IMR-90 (cell line): Measurements from ENCODE around the gene SUGCT. TPM values are rescaled to one million over a fixed set of nuclear protein-coding genes. Genes with fewer than 3 reads are reported as not detected.

Experiments used
- ATAC-seq: fragments of 200-7000 bp; cut with Tn5 transposase; 2 replicates; pipeline ENCODE4 v1.9.1; 2020; ENCODE audit warnings: low read depth, mild to moderate bottlenecking, moderate library complexity
- BruUV-seq: library from RNA; stranded (reverse); fragments of 400-500 nt; replicated peaks from 2 replicates; lab custom pipeline; 2021; lab: Mats Ljungman, UMichigan
- CTCF ChIA-PET: fragments of 300-600 bp; formaldehyde crosslinking; extraction: SDS; loops from one replicate; lab custom pipeline; 2021; ENCODE audit warnings: antibody characterized with exemption; lab: Yijun Ruan, JAX
- POLR2A ChIA-PET: fragments of 300-600 bp; sonication (Branson Sonifier 250); formaldehyde crosslinking; loops from one replicate; lab custom pipeline; 2022; ENCODE audit warnings: antibody characterized with exemption; ENCODE audit not compliant: unreplicated experiment; lab: Charles Lee
- DNase-seq: peaks from one replicate; pipeline ENCODE4 v3.0.0; 2013
- H2AFZ ChIP-seq: replicated peaks from 2 replicates; pipeline ENCODE3; 2013; ENCODE audit warnings: low read length, mild to moderate bottlenecking; ENCODE audit not compliant: poor library complexity
- H2AK5ac ChIP-seq: 2 replicates; pipeline ENCODE4 v1.6.1; 2013; ENCODE audit warnings: low read depth, low read length, inconsistent platforms
- H2AK9ac ChIP-seq: replicated peaks from 2 replicates; pipeline ENCODE3; 2013; ENCODE audit warnings: mild to moderate bottlenecking, low read depth, low read length, moderate library complexity; ENCODE audit not compliant: poor library complexity
- H2BK120ac ChIP-seq: 2 replicates; pipeline ENCODE4 v1.6.1; 2013; ENCODE audit warnings: low read depth, low read length, inconsistent platforms
- H2BK15ac ChIP-seq: 3 replicates; pipeline ENCODE4 v1.6.1; 2013; ENCODE audit warnings: low read depth, low read length, inconsistent platforms
- H2BK20ac ChIP-seq: 2 replicates; pipeline ENCODE4 v1.6.1; 2013; ENCODE audit warnings: low read depth, mild to moderate bottlenecking, inconsistent platforms, low read length, moderate library complexity
- H2BK5ac ChIP-seq: 2 replicates; pipeline ENCODE4 v1.6.1; 2013; ENCODE audit warnings: mild to moderate bottlenecking, low read depth, low read length, inconsistent platforms; ENCODE audit not compliant: poor library complexity, severe bottlenecking
- H3K14ac ChIP-seq: replicated peaks from 2 replicates; pipeline ENCODE4 v1.6.1; 2013; ENCODE audit warnings: low read depth, low read length, inconsistent platforms
- H3K18ac ChIP-seq: 2 replicates; pipeline ENCODE4 v1.6.1; 2013; ENCODE audit warnings: low read depth, low read length, control low read depth
- H3K23ac ChIP-seq: 2 replicates; pipeline ENCODE4 v1.6.1; 2013; ENCODE audit warnings: low read depth, low read length, inconsistent platforms
- H3K27ac ChIP-seq: 2 replicates; pipeline ENCODE4 v1.5.1; 2013; ENCODE audit warnings: mild to moderate bottlenecking, control low read depth, low read length; ENCODE audit not compliant: insufficient read depth
- H3K27me3 ChIP-seq: 2 replicates; pipeline ENCODE4 v1.6.1; 2013; ENCODE audit warnings: low read length; ENCODE audit not compliant: control insufficient read depth, insufficient read depth
- H3K36me3 ChIP-seq: 2 replicates; pipeline ENCODE4 v1.6.1; 2013; ENCODE audit warnings: low read length, mixed read lengths; ENCODE audit not compliant: control insufficient read depth, insufficient read depth
- H3K4ac ChIP-seq: 2 replicates; pipeline ENCODE4 v1.6.1; 2013; ENCODE audit warnings: low read depth, low read length, inconsistent platforms
- H3K4me1 ChIP-seq: 2 replicates; pipeline ENCODE4 v1.6.1; 2013; ENCODE audit warnings: low read length, mixed read lengths; ENCODE audit not compliant: control insufficient read depth, insufficient read depth
- H3K4me2 ChIP-seq: 2 replicates; pipeline ENCODE4 v1.6.1; 2013; ENCODE audit warnings: low read depth, mild to moderate bottlenecking, control low read depth, low read length, moderate library complexity
- H3K4me3 ChIP-seq: 2 replicates; pipeline ENCODE4 v1.5.1; 2013; ENCODE audit warnings: low read depth, mild to moderate bottlenecking, control low read depth, low read length, moderate library complexity; ENCODE audit not compliant: insufficient read depth
- H3K56ac ChIP-seq: 2 replicates; pipeline ENCODE4 v1.6.1; 2013; ENCODE audit warnings: low read length, inconsistent platforms; ENCODE audit not compliant: insufficient read depth; ENCODE audit errors: extremely low read depth
- H3K79me1 ChIP-seq, 2 experiments: 2 replicates each; pipeline ENCODE4 v1.6.1; 2013; ENCODE audit warnings: low read length in 2 of 2, inconsistent platforms in 1 of 2, low read depth in 1 of 2
- H3K9ac ChIP-seq: 2 replicates; pipeline ENCODE4 v1.6.1; 2013; ENCODE audit warnings: low read depth, low read length, control low read depth
- H3K9me1 ChIP-seq: 2 replicates; pipeline ENCODE4 v1.6.1; 2013; ENCODE audit warnings: low read length, inconsistent platforms; ENCODE audit not compliant: insufficient read depth
- H3K9me3 ChIP-seq: 2 replicates; pipeline ENCODE4 v1.6.1; 2013; ENCODE audit warnings: low read length; ENCODE audit not compliant: control insufficient read depth, insufficient read depth
- H4K20me1 ChIP-seq: 2 replicates; pipeline ENCODE4 v1.6.1; 2013; ENCODE audit warnings: low read length, inconsistent platforms; ENCODE audit not compliant: insufficient read depth
- H4K5ac ChIP-seq: 2 replicates; pipeline ENCODE4 v1.6.1; 2013; ENCODE audit warnings: mild to moderate bottlenecking, low read depth, low read length, control low read depth
- H4K8ac ChIP-seq, 2 experiments: 2 replicates each; pipeline ENCODE4 v1.6.1; 2013; ENCODE audit warnings: low read depth in 2 of 2, low read length in 2 of 2, control low read depth in 1 of 2, inconsistent platforms in 1 of 2
- H4K91ac ChIP-seq: 2 replicates; pipeline ENCODE4 v1.6.1; 2013; ENCODE audit warnings: low read depth, low read length, inconsistent platforms; ENCODE audit not compliant: insufficient read depth
- CHD1 ChIP-seq: IDR thresholded peaks from 2 replicates; pipeline ENCODE4 v1.6.1; 2012; ENCODE audit warnings: low read depth, low read length, improper control_type of control experiment
- WGBS, 2 experiments: methylation state at CpG; one replicate each; pipeline versions ENCODE4 v1.1.5 to v1.1.7; 2013; ENCODE audit warnings: missing lambda C conversion rate in 2 of 2; ENCODE audit not compliant: insufficient read length in 1 of 2; ENCODE audit errors: extremely low coverage in 2 of 2; 5-methylcytosine and 5-hydroxymethylcytosine counted together
- dilution Hi-C: fragments of 300-500 bp; cut with HindIII; formaldehyde crosslinking; loops from one replicate; pipeline ENCODE4 v1.14.3; 2018; ENCODE audit warnings: low sequenced_read_pairs; ENCODE audit not compliant: unreplicated experiment
- in situ Hi-C: fragments of 300-500 bp; cut with MboI; formaldehyde crosslinking; loops from 3 replicates; pipeline ENCODE4 v1.14.3; 2019; ENCODE audit warnings: low sequenced_read_pairs, inconsistent platforms, mixed read lengths
- intact Hi-C: fragments of 100-400 bp; cut with micrococcal nuclease; formaldehyde crosslinking; loops from 2 replicates; pipeline ENCODE4 v1.10.0; 2022
- polyA plus RNA-seq, 3 experiments: library from polyadenylated mRNA; depleted of rRNA; stranded (reverse); fragments of >200 nt; gene quantifications; 2 replicates each; pipeline ENCODE4 v1.2.3, GENCODE V29; 2012; ENCODE audit warnings: low replicate concordance in 1 of 3
- total RNA-seq: library from RNA; depleted of rRNA; stranded (reverse); fragments of >200 nt; gene quantifications from 2 replicates; pipeline ENCODE4 v1.2.3, GENCODE V29; 2012

SUGCT gene
- total and polyA plus RNA-seq, 2 of the 4 experiments (the other 2 are of a cell fraction), result 5.9 to 8.3 TPM

- in situ Hi-C loops (no loop called here), intact Hi-C loops (no loop called here), dilution Hi-C loops (no loop called here)
- no peak overlapping the region for H2BK5ac ChIP-seq
- WGBS, 2 experiments, result 56% methylated on average over 2 of the region's 6 CpGs; no CpG with 5 or more reads in 1 of the 2 experiments
- no peak overlapping the region for H2BK20ac ChIP-seq
- H3K9me1 ChIP-seq, result peaks cover 15% of the 10 kb centered on the region
- ATAC-seq (no peak), DNase-seq (no peak)
- H3K27ac ChIP-seq, result no peak overlapping the region
- H3K23ac ChIP-seq, result no peak overlapping the region
- peaks cover 15% of the 10 kb centered on the region for H3K4me1 ChIP-seq
- no TSS peak for BruUV-seq
- POLR2A ChIA-PET, result no interaction called here
- no peak overlapping the region for H3K4me3 ChIP-seq
- H4K91ac ChIP-seq, result peak overlapping the region; percentile 18; the same call in 1 of the 2 replicates
- peak overlapping the region; percentile 13; the same call in 1 of the 2 replicates for H2BK120ac ChIP-seq
- CTCF ChIA-PET, result interaction anchor here (0.7 kb wide), 1 partner anchor 278 kb away, joined by 6 read pairs; no protein-coding TSS in a partner anchor
- no peak overlapping the region for H3K9ac ChIP-seq
- no peak overlapping the region for H2AFZ ChIP-seq
- no peaks in the 10 kb centered on the region for H3K9me3 ChIP-seq
- no peak overlapping the region for H2AK9ac ChIP-seq
- no peak overlapping the region for H3K4me2 ChIP-seq
- no peaks in the 10 kb centered on the region for H3K36me3 ChIP-seq
- H2BK15ac ChIP-seq, result no peak overlapping the region
- no peaks in the 10 kb centered on the region for H4K20me1 ChIP-seq
- H4K5ac ChIP-seq, result peak overlapping the region; percentile 29; the same call in 1 of the 2 replicates
- H3K18ac ChIP-seq, result peak overlapping the region; percentile 18; the same call in 1 of the 2 replicates
- TF ChIP-seq CHD1, result no peak
- H3K14ac ChIP-seq, result 0 out of 2 replicates have a peak overlapping the region, but pooled peaks have one; percentile 0
- 0 out of 2 replicates have a peak overlapping the region, but pooled peaks have one; percentile 18 for H2AK5ac ChIP-seq
- no peak overlapping the region for H4K8ac ChIP-seq
- H3K27me3 ChIP-seq, result no peaks in the 10 kb centered on the region
- peaks cover 0 to 6% of the 10 kb centered on the region in 2 experiments; a peak in 2 of 4 replicates for H3K79me1 ChIP-seq
- H3K4ac ChIP-seq, result peak overlapping the region; percentile 26; the same call in 1 of the 2 replicates
- H3K56ac ChIP-seq, result no peak overlapping the region
Observed at GRCh38 chr7:40804477-40805215, 669.8 kb downstream of the SUGCT start.
